Hindlimb muscle (tissue), 1 donor: ENCODE results near the gene CAPN11. TPM values are rescaled to one million over a fixed set of nuclear protein-coding genes. Genes with fewer than 3 reads are reported as not detected.
A peak's percentile ranks its signal among the peaks of the same experiment; 100 is the strongest.

Experiments
- DNase-seq: peaks from one replicate; pipeline ENCODE4 v3.0.0-alpha.2; 2013
- polyA plus RNA-seq: library from polyadenylated mRNA; unstranded; fragments of 120-200 nt; gene quantifications from one replicate; pipeline ENCODE4 v1.2.1, GENCODE V29; 2013; ENCODE audit not compliant: insufficient read length

CAPN11 gene
- polyA plus RNA-seq, 1 donor = 0.61 TPM

DNA sequence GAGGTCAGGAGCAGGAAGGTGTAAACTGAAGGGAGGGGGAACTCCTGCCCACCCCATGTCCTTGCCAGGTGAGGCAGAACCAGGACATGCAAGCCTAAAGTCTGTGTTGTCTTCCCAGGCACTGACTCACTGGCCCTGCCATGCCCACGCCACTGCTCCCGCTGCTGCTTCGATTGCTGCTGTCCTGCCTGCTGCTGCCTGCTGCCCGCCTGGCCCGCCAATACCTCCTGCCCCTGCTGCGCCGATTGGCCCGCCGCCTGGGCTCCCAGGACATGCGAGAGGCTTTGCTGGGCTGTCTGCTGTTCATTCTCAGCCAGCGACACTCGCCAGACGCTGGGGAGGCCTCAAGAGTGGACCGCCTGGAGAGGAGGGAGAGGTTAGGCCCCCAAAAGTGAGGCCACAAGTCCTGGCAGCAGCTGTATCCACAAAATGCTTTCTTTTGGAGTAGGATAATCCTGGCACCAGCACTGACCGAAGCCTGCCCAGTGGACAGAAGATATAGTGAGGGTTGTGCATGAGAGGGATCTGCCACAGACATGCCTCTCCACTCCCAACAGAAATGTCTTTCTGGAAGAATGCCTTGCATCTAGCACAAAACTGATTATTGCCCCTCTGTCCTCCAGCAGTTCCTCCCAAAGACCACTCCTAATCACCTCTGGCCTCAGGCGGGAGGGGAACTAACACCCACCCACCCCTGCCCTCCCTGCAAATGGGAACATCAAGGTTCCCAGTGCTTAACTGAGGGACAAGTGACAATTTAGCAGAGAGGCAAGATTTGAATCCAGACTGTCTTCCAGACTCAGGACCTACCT is 58.9 kb downstream of the CAPN11 start:
- DNase-seq = peak; percentile 43

GRCh38 chr6:44219053-44219814 is 60.6 kb downstream of the CAPN11 start:
- peak; percentile 91 for DNase-seq

- DNase-seq = no peak
Measured at GRCh38 chr6:44219815-44220784, 61.5 kb downstream of the CAPN11 start.

GRCh38 chr6:44220913-44221290 is 62.3 kb downstream of the CAPN11 start:
- DNase-seq = no peak

- peak; percentile 70 for DNase-seq
Measured at GRCh38 chr6:44221291-44221960, 62.8 kb downstream of the CAPN11 start.

DNA sequence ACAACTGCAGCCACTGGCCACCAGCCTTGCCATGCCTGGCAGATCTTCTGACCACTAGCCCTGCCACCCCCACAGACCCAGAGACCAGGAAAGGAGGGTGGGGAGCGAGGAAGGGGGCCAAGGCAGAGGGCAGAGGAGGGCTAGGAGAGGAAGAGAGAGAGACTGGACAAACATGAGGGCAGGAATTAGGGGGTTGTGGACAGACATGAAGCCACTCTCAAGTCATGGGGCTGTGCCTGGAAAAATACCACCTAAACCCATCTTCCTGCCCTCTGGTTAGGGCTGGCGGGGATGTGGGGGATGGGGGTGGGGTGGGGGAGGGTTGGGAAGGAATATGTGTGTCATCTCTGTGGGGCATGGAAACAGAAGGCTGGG is 63.3 kb downstream of the CAPN11 start:
- no peak for DNase-seq

DNA sequence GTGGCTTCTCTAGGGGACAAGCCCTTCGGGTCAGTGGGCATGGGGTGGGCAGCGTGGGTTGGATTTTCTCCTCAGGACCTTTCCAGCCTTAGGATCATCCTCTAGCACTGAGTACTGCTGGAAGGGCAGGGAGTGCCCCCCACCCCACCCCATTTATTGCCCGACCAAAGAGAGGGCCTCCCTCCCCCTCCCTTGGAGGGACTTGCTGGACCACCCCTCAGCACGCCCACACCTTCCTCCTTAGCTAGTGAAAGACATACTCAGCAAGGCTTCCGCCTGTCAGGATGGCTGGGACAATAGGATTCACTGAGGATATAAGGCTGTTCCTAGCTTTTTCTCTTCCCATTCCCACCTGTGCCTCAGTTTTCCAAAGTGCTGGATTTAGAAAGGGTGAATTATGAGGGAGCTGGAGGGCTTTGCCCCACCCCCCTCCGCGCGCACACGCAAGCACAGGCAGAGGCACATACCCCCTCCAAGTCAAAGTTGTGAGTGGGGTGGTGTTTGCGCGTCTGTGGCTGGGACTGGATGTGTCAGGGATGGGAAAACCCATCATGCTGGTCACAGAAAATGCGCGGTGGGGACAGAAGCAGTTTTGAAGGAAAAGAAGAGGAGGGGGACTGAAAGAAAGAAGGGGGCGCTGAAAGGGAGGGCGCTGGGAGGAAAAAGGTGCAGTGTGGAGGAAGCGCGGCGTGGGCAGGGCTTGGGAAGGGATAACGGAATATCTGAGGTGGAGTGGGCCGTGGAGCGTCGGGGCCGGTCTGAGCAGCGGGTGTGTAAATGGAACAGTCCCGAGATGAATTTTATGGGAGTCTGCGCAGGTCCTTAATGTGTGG is 64.1 kb downstream of the CAPN11 start:
- no peak for DNase-seq

DNA sequence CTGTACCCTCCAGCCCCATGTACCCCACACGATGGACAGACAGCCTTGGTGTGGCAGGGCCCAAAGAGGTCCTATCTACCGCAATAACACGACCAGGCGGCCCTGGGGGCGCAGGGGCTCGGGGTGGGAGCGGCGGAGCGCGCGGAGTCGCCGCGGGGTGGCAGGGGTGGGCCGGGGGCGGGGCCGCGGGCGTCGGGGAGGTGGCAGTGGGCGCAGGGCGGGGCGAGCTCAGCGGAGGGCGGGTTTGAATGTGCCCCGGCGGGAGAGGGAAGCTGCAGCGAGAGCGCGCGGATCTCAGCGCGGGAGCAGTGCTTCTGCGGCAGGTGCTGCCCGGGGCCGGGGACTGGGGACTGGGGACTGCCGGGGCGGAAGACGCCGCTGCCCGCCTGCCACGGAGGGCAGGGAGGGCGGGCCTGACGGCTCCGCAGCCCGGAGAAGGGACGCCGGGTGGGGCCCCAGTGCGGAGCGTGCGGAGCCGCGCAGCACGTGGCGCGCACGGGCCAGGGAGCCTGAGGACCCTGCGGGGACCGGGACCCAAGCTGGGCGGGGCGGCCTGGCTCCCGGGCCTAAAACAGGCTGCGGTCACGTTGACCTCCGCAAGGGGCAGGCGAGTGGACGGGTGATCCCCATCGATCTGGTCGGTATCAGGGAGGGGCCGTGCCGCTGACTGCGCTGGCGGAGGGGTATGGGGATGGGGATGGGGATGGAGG is 64.9 kb downstream of the CAPN11 start, which contains the start of gene SLC29A1:
Gene SLC29A1, plus strand, starts transcription at position 277 of the 710 bp plus-strand sequence. CDS start 3,719 bp downstream, outside the sequence.
- peak; percentile 72 for DNase-seq

- DNase-seq = no peak
Measured at GRCh38 chr6:44224029-44224964, 65.7 kb downstream of the CAPN11 start.

DNA sequence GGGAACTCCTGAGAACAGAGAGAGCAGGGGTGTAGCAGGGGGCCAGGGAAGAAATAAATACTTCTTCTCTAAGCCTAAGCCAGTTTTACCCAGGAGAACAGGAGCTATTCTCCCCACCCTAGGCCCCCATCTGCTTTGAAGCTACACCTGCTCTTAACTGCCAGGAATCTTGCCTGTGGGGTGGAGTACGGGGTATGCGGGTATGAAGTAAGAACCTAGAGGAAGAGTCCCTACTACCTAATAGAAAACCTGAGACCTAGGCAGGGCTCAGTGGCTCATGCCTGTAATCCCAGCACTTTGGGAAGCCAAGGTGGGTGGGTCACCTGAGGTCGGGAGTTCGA is 66.3 kb downstream of the CAPN11 start:
- no peak for DNase-seq

DNA sequence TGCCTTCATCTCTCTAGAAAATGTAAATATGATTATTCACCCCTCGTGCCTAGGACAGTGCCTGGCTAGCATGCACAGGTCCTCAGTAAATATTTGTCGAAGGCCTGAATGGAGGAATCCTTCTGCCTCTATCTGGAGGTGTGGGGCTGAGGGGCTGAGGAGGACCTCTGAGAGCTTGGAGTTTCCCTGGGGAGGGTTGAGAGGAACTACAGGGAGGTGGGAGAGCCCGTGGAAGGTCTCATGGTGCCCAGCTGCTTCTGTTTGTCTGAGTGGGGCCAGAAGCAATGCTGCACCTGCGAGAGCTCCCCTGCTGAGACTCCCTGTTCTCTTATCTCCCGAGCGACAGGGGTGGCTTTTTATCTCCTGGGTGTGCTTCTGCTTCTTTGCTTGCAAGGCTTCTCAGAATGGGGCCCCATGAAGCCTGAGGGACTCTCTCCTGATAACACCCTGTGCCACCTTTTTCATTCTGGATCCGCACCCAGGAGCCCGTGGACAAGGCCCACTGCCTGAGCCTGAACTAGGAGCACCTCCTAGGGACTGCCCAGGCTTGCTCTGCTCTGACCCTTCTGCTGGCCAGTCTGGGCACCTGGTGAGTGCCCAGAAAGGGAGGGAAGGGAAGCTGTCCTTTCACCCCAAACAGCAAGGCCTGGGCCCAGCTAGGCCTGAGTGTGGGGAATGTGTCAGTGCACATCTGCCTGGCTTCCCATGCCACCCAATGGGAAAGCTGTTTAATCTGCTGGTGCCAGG is 67.1 kb downstream of the CAPN11 start:
- DNase-seq = no peak

DNA sequence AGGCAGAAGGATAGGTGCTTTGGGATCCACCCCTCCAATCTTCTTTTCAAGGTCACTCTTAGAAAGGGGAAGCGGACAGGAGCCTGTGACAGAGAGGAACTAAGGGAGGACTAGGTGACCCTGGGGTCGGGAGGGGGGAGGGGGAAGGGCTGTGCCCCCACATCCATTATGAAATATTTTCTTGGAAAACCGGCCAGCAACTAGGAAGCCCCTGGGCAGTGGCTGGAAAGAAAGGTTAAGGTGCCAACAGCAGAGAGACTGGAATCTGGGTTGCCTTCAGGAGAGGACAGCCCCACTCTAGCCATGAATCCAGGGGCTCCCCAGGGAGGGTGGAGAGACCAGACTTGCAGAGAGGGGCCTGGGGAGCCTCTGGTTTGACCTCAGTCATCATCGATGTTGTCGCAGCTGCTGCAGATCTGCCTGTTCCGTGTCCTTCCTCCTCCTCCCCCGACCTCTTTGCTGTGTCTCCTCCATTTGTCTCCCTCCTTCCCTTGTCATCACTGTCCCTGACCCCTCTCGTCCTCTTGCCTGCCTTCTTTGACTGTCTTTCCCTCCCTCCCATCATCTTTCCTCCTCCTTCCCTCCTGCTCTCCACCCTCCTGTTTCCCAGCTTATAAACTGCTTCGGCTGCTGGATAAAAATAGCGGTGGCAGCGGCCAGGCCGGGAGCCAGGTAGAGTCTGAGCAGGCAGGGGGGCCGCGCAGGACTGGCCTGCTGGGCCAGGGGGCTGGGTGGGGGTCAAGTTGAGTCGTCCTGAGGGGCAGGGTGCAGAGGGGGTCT is 67.9 kb downstream of the CAPN11 start:
- DNase-seq = no peak

DNA sequence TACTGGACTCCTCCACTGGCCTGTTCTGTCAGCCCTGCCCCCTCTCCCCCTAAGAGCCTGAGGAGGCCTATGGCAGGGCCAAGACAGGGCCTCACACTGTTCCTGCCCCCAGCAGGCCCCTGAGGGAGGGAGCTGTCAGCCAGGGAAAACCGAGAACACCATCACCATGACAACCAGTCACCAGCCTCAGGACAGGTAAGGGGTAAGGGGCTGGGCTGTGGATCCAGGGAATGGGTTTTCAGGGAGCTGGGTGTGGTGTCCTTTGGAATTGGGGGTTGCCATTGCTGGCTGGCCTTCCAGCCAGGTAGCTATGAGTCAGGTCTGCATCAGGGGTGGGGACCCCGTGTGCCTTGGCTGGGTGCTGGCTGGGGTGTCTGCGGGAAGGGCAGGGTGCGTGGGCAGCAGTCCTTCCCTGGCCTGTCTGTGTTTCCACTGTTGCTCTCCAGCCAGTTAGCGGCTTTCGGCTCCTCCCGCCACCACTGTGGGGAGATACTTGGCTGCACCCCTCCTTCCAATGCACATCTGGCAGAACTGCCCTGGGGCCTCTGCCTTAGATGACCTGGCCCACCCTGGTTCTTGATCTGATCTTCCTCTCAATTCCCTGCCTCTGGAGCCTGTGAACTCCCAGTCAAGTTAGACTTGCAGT is 68.7 kb downstream of the CAPN11 start:
- no peak for DNase-seq

GRCh38 chr6:44228031-44228430 is 69.4 kb downstream of the CAPN11 start:
- no peak for DNase-seq

DNA sequence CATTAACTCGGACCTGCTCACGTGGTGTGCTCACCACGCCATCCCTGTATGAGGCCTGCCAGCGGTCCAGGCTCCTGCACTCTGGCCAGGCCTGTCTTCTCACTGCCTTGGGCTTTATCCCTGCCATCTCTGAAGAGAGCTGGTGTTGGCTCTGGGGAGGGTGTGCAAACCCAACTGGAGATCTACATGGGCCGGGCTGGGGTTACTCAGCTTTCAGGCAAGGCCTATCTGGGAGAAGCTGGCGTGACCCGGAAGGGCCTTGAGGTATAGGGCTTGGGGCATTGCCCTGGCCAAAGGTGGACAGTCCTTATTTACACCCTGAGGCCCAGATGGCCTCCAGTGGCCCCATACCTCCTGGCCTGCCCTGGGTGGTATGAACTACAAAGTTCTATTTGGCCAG is 69.8 kb downstream of the CAPN11 start:
- no peak for DNase-seq

- DNase-seq = no peak
Measured at GRCh38 chr6:44228836-44229235, 70.2 kb downstream of the CAPN11 start.

- DNase-seq = no peak
Measured at GRCh38 chr6:44229376-44230033, 70.9 kb downstream of the CAPN11 start.
